ENCODE results near the gene PRR23E. TPM values are rescaled to one million over a fixed set of nuclear protein-coding genes. Genes with fewer than 3 reads are reported as not detected.

Gene PRR23E
- total and polyA plus RNA-seq, 2 donors from 2014 or later = not detected

DNA sequence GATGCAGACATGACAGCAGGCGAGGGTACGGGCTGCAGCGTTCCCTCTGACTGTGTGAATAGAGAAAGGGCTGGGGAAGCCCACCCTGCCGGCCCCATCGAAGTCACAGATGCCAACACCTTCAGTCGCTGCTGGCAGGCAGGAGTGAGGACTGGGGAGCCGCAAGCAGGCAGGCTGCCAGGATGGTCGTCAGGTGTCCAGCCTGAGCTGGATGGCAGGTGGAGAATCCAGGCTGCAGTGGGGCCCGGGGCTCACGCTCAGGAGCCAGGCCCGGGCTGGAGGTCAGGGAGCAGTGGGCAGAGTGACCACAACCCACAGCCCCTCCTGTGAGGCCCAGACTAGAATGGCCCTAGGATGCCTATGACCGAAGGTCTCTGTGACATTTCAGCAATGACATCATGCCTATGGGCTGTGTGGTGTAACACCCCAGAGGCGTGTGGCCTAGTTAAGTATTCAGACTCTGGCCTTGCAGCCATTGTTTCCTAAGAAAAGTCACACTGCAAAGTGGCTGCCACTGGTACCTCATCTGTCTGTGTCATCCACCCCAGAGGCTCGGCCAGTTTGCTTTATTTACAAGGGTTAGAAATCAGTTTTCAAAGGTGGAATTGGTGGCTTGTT is 15.7 kb downstream of the PRR23E start:
- Histone ChIP-seq H3K4me3 (ENCODE audit: low read length in 3 of 3) (no peak overlapping the region), H3K36me3 (ENCODE audit: control insufficient read depth in 2 of 3, insufficient read depth in 3 of 3, low read length in 3 of 3) (no peaks in the 10 kb centered on the region), H3K4me1 (ENCODE audit: control insufficient read depth in 2 of 3, insufficient read depth in 2 of 3, low read depth in 1 of 3, low read length in 3 of 3) (no peaks in the 10 kb centered on the region), H3K27me3 (ENCODE audit: control insufficient read depth, insufficient read depth, low read length) (no peaks in the 10 kb centered on the region), H3K27ac (ENCODE audit: low read depth in 2 of 2, low read length in 2 of 2) (no peak overlapping the region), H3K9me3 (ENCODE audit: control insufficient read depth in 2 of 3, insufficient read depth in 1 of 3, low read length in 3 of 3) (no peaks in the 10 kb centered on the region), H3K9ac (ENCODE audit: low read length in 3 of 3) (no peak overlapping the region)
- intact Hi-C loops (cut with DNase I) = no loop called here
- no peak for TF ChIP-seq CTCF (IDR thresholded peaks at IDR 0.05; ENCODE audit: borderline replicate concordance, extremely low read depth, insufficient read depth)
- FAIRE-seq (no peak), DNase-seq (no peak)

GRCh38 chr3:127209155-127209839 is 16.4 kb downstream of the PRR23E start:
- DNase-seq (no peak), FAIRE-seq (no peak)
- no peak for TF ChIP-seq CTCF (IDR thresholded peaks at IDR 0.05; ENCODE audit: borderline replicate concordance, extremely low read depth, insufficient read depth)
- no peak overlapping the region for H3K4me3 ChIP-seq (ENCODE audit: low read length in 3 of 3)
- H3K9ac ChIP-seq (ENCODE audit: low read length in 3 of 3) = no peak overlapping the region
- H3K27me3 ChIP-seq (ENCODE audit: control insufficient read depth, insufficient read depth, low read length) = no peaks in the 10 kb centered on the region
- H3K36me3 ChIP-seq (ENCODE audit: control insufficient read depth in 2 of 3, insufficient read depth in 3 of 3, low read length in 3 of 3) = no peaks in the 10 kb centered on the region
- H3K27ac ChIP-seq (ENCODE audit: low read depth in 2 of 2, low read length in 2 of 2) = no peak overlapping the region
- no peaks in the 10 kb centered on the region for H3K9me3 ChIP-seq (ENCODE audit: control insufficient read depth in 2 of 3, insufficient read depth in 1 of 3, low read length in 3 of 3)
- intact Hi-C loops (cut with DNase I) = no loop called here
- H3K4me1 ChIP-seq (ENCODE audit: control insufficient read depth in 2 of 3, insufficient read depth in 2 of 3, low read depth in 1 of 3, low read length in 3 of 3) = no peaks in the 10 kb centered on the region

GRCh38 chr3:127209840-127210653 is 17.1 kb downstream of the PRR23E start:
- no peaks in the 10 kb centered on the region for H3K27me3 ChIP-seq (ENCODE audit: control insufficient read depth, insufficient read depth, low read length)
- no peak overlapping the region for H3K4me3 ChIP-seq (ENCODE audit: low read length in 3 of 3)
- H3K9ac ChIP-seq (ENCODE audit: low read length in 3 of 3) = no peak overlapping the region
- TF ChIP-seq CTCF (IDR thresholded peaks at IDR 0.05; ENCODE audit: borderline replicate concordance, extremely low read depth, insufficient read depth) = no peak
- no peaks in the 10 kb centered on the region for H3K36me3 ChIP-seq (ENCODE audit: control insufficient read depth in 2 of 3, insufficient read depth in 3 of 3, low read length in 3 of 3)
- DNase-seq (no peak), FAIRE-seq (no peak)
- no peaks in the 10 kb centered on the region for H3K9me3 ChIP-seq (ENCODE audit: control insufficient read depth in 2 of 3, insufficient read depth in 1 of 3, low read length in 3 of 3)
- no peaks in the 10 kb centered on the region for H3K4me1 ChIP-seq (ENCODE audit: control insufficient read depth in 2 of 3, insufficient read depth in 2 of 3, low read depth in 1 of 3, low read length in 3 of 3)
- H3K27ac ChIP-seq (ENCODE audit: low read depth in 2 of 2, low read length in 2 of 2) = no peak overlapping the region
- intact Hi-C loops (cut with DNase I) = no loop called here
